Measurements from ENCODE around the gene ADM5.

The ADM5 gene

DNA sequence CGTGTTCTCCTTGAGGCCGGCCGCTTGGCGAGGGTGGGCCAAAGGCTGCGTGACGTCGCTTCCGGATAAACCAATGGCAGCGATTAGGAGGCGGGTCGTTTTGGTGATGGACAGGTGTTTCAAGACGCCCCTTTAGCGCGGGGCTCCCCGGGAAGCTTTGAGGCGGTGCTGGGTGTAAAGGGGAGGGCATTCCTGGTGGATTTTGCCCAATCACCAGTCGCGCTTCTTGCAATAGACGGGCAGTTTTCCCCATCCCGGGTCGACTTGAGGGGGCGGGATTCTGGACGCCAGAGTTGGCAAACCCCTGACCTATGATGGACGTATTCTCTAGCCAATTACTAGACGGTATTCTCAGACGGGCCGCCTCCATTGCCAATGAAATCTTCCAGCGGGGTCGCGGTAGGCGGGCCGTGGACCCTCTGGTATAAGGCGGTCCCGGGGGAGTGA is 12.6 kb upstream of the ADM5 start:
- peak; percentile 100 for DNase-seq (ENCODE audit: low read depth)
- TF ChIP-seq, protein P1, sequence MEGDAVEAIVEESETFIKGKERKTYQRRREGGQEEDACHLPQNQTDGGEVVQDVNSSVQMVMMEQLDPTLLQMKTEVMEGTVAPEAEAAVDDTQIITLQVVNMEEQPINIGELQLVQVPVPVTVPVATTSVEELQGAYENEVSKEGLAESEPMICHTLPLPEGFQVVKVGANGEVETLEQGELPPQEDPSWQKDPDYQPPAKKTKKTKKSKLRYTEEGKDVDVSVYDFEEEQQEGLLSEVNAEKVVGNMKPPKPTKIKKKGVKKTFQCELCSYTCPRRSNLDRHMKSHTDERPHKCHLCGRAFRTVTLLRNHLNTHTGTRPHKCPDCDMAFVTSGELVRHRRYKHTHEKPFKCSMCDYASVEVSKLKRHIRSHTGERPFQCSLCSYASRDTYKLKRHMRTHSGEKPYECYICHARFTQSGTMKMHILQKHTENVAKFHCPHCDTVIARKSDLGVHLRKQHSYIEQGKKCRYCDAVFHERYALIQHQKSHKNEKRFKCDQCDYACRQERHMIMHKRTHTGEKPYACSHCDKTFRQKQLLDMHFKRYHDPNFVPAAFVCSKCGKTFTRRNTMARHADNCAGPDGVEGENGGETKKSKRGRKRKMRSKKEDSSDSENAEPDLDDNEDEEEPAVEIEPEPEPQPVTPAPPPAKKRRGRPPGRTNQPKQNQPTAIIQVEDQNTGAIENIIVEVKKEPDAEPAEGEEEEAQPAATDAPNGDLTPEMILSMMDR (conservative IDR thresholded peaks at IDR 0.05; ENCODE audit: low read depth, low read length), result no peak
- peak overlapping the region; percentile 99 for H3K4me3 ChIP-seq (ENCODE audit: low read depth, low read length)

DNA sequence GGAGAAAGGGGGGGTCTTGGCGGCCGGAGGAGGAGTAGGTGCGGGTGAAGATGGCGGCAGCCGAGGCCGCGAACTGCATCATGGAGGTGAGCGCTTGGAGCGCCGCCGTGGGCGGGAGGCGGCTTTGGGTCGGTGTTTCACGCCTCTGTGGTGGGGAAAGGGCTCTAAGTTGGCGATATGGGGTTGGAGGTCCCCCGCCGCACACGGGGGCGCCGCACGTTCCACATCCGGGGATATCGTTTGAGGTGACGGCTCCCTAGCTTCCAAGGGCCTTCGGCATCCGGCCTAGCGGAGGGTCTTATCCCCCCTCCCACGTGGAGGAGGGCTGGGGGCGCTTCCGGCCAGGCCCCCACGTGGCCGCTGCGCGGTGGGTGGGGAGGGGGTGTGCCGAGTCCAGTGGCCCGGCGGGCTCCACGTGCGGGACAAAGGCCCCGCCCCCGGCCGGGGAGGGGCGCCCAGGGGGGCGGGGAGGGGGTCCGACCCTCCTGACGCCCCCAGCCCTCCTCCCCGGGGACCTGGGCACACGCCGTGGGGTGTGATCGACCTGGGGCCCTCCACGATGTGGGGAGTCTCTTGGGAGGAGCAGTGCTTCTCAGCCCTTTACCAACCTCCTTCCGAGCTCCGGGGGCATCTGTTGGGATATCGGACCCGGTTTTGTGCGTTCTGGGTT is 12.0 kb upstream of the ADM5 start, which contains the start of gene PRMT1:
Gene PRMT1, plus strand, starts transcription at position 41 of the 670 bp plus-strand sequence. Its CDS starts 10 bp downstream, at position 51.
- DNase-seq (ENCODE audit: low read depth), result peak; percentile 36
- TF ChIP-seq, protein P1 (conservative IDR thresholded peaks at IDR 0.05; ENCODE audit: low read depth, low read length), result no peak
- peak within 1 kb of the TSS; percentile 99 for H3K4me3 ChIP-seq (ENCODE audit: low read depth, low read length)

DNA sequence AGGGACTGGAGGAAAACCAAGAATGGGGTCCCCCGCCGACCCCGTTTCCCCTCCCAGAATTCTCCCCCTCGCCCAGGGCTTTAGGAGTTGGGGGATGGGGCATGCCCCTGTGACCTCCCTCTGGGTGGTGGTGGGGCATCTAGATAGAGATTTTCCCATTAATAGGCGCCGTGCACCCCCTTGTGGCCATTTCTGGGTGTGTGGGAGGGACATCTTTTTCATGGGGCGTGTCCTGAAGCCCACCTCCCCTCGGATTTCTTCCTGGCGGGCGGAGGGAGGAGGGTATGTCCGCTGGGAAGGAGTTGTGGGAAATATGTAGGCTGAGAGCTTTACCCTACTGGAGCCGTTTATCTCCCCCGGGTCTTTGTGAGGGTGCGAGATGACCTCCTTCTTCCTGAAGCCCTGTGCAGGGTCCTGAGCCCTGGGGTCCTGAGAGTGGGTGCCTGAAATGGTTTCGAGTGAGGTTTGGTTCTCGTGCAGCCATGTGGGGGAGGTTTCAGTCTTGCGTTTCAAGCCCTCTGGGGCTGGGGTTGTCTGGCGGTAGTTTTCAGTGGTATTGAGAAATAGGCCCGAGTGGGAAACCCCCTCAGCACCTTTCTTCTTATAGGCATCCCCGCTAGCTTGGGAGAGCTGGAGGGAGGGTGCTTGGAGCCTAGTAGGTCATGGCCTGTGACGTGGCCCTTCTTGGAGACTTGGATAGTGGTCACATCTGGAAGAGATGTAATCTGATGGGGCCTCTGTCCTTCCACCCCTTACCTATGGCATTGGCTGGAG is 11.3 kb upstream of the ADM5 start:
- TF ChIP-seq, protein P1 (conservative IDR thresholded peaks at IDR 0.05; ENCODE audit: low read depth, low read length), result peak; percentile 73
- peak overlapping the region; percentile 99 for H3K4me3 ChIP-seq (ENCODE audit: low read depth, low read length)
- DNase-seq (ENCODE audit: low read depth), result peak; percentile 72

DNA sequence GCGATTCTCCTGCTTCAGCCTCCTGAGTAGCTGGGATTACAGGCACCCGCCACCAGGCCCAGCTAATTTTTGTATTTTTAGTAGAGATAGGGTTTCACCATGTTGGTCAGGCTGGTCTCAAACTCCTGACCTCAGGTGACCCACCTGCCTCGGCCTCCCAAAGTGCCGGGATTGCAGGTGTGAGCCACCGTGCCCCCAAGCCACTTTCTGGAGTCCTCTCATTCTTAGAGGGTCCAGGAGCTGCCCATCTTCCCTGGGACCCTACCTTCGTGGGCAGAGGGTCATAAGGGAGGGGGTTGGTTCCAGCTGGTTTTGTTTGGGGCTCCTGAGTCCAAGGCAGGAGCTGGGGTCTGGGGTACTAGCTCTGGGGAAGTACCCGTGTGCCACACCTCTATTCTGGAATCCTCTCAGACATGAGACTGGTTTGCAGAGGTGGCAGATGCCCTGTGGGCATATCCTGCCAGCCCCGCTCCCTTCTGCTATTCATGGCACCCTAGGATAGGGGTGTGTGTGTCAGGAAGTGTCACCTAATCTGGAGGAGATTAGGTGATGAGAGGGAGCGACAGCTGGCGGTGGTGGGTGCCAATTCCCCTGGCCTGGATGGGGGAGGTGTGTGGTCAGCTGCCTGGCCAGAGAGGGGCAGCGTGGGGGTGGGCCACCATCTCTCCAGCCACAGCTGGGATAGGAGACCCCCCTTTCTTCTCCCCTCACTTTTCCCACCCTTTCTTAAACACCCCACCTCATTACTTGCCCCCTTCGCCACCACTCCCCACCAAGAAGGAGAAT is 10.2 kb upstream of the ADM5 start:
- no peak for DNase-seq (ENCODE audit: low read depth)
- H3K4me3 ChIP-seq (ENCODE audit: low read depth, low read length), result no peak overlapping the region
- TF ChIP-seq, protein P1 (conservative IDR thresholded peaks at IDR 0.05; ENCODE audit: low read depth, low read length), result no peak

DNA sequence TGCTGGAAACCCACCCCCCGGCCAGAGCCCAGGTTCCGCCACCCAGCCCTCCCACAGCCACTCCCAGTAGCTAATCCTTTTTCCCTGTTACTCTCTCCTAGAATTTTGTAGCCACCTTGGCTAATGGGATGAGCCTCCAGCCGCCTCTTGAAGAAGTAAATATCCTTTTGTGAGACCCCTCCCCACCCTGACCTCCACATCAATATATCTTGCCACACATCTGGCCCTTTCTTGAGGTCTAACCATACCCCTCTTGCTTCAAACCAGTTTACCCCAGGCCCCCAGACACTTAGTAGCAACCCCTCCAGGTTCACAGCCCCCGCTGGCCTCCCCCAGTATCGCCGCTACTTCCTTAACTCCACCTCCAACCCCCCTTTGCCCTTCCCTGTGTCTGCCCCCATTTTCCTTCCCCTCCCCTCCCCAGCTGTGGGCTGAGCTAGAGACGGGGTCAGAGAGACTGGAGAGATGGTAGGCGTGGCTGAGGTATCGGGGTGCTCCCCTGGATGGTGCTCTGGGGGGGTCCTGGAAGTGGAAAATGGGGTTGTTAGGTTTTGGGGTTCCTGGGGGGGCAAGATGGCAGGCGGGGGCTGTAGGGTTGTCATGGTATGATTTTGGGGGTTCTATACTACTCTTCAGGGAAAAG is 9.5 kb upstream of the ADM5 start:
- no peak for DNase-seq (ENCODE audit: low read depth)
- H3K4me3 ChIP-seq (ENCODE audit: low read depth, low read length), result no peak overlapping the region

More for the DNA sequence above, 9.5 kb upstream of the ADM5 start:
- TF ChIP-seq, protein P1 (conservative IDR thresholded peaks at IDR 0.05; ENCODE audit: low read depth, low read length), result no peak
